GM18505 (cell line): ENCODE results near the gene STK25.

ENCODE experiments used
- ATAC-seq: cut with Tn5 transposase; IDR thresholded peaks from one replicate; pipeline ENCODE4 v1.9.1; 2021; ENCODE audit not compliant: unreplicated experiment
- POLR2A ChIP-seq: IDR thresholded peaks from 4 replicates; pipeline ENCODE4 v1.6.1; 2011; ENCODE audit warnings: borderline replicate concordance; ENCODE audit not compliant: insufficient read depth, insufficient read length; ENCODE audit errors: extremely low read depth

STK25 gene

DNA sequence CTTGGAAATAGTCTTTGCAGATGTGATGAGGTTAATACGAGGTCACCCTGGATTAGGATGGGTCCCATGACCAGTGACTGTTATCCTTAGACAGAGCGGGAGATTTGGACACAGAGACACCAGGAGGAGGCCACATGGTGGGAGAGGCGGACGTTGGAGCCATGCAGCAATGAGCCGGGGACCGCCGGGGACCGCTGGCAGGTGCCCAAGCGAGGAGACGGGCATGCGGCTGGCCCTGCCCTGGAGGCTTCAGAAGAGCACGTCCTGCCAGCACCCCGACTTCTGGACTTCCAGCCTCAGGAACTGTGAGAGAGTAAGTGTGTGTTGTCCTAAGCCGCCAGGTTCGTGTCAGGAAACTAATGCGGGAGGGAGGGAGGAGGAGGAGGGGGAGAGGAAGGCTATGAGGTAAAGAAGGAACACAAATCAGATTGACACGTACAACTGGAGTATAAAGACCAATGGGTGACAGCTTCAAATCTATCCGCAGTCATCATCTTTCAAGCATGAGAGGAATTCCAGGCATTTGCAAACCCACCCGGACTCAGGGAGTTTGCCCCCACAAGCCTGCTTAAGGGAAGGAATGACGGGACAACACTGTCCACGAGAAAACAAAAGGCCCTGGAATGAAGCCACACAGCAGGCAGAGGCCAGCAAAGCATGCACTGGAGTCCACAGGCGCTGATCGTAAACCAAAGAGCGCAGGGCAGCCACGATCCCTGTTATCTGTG is 38.6 kb upstream of the STK25 start:
- no peak for ATAC-seq
- TF ChIP-seq POLR2A, result no peak

DNA sequence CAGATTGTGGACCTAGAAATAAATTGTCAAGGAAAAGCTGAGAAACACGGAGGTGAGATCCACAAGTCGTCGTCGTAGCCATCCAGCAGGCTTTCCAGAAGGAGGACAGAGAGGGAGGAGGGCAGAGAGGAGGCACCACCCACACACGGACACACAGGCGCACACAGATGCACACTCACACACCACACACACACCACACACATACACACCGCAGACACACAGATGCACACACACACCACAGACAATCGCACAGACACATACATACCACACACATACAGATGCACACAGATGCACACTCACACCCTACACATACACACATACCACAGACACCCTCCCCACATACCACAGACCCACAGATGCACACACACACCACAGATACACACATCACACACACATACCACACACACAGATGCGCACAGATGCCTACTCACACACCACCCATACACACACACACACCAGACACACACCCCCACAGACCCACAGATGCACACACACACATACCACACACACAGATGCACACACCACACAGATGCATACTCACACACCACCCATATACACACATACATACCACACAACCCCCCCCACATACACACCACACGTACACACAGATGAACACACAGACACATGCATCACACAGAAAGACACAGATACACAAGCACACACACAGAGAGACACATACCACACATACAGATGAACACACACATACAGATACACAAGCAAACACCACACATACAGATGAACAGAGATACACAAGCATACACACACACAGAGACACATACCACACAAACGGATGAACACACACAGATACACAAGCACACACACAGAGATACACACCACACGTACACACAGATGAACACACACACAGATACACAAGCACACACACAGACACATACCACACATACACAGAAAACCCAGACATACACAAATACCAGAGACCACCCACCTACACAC is 37.4 kb upstream of the STK25 start:
- ATAC-seq, result no peak
- TF ChIP-seq POLR2A, result no peak

DNA sequence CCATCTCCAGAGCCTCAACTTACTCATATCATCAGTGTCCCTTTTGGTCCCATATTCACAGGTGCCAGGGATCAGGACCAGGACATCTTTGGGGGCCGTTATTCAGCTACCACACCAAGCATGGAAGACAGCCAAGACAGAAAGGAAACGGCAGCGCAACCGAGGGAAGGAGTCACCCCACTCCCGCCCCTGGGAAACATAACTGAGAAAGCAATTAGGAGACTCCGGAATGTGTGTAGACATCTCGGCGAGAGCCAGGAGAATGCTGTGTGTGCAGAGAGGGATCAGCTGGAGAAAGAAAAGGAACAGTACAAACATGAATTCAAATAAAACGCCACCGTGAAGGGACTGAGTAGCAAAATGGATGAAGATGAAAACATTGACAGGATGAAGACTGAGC is 36.7 kb upstream of the STK25 start:
- no peak for TF ChIP-seq POLR2A
- ATAC-seq, result no peak

DNA sequence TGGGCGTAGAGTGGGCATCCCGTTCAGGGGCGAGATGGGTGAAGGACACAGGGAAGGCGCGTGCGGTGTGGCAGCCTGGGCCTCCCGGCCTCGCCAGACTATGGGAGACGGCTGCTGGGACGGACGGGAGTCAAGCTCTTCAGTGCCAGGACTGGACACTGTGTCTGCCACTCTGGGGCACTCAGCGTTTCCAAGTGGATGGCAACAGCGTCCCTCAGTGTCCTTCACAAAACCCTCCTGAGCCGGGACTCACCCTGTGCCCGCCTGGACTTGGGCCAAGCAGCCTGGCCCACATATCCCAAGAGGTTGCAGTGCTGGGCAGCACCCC is 33.9 kb upstream of the STK25 start:
- no peak for ATAC-seq
- no peak for TF ChIP-seq POLR2A

DNA sequence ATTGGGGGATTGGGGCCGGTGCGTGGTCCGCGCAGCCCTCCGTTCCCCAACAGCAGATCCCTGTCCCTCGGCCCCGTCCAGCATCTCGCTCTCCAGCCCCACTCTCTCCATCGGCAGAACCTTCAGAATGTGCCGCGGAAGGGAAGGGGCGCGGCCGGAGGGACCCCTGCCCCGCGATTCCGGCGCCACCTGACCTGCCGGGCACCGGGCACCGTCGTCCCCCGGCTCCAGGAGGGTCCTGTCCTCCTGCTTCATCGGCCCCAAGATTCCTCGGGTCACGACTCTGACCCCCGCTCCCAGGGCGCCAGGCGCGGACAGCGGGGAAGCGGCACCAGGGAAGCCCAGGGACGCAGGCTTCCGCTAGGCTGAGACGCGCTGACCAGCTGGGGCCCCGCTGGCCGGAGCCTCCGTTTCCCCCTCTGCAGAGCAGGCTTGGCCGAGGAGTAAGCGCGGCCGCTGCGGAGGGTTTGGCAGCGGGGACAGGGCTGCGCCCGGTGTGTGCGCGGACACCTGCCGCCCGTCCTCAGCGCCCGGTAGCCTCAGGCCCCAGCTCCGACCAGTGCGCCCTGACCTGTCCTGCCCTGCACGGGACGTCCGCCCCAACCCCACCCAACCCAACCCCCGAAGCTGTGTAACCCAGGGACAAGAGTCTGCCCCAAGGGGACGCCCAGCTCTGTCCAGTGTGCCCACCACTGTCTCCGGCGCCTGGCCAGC is 33.3 kb upstream of the STK25 start:
- no peak for ATAC-seq
- no peak for TF ChIP-seq POLR2A

DNA sequence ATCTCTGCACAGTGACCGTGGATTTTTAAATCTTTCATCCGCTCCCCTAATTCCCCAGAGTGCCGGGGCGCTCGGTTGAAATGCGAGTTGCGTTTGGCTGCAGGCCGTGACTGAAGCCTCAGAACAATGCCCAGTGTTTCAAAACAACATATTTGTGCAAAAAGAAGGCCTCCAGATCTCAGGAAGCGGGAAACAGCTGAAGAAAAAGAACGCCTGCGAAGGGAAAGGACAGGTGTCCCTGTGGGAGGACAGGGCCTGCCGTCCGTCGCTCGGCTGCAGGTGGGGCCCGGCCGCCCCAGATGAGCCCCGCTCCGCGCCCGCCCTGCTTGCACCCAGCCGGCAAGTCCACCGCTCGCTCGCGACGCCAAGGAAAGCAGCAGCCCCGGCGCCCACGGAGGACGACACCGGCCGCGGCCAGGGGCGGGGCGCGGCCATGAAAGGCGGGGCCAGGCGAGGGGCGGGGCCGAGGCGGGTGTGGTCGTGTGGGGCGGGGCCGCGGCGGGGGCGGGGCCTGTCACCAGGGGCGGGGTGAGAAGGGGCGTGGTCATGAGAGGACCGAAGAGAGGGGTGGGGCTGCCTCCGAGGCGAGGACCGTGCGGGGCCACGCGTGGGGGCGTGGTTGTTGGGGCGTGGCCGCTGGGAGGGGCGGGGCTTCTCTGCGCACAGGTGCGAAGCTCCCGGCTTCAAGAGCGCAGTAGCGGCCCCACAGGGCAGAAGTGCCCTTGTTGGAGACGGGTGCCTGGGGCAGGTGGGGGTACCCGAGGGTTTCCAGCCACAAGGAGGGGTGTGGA is 32.6 kb upstream of the STK25 start:
- no peak for TF ChIP-seq POLR2A
- no peak for ATAC-seq

DNA sequence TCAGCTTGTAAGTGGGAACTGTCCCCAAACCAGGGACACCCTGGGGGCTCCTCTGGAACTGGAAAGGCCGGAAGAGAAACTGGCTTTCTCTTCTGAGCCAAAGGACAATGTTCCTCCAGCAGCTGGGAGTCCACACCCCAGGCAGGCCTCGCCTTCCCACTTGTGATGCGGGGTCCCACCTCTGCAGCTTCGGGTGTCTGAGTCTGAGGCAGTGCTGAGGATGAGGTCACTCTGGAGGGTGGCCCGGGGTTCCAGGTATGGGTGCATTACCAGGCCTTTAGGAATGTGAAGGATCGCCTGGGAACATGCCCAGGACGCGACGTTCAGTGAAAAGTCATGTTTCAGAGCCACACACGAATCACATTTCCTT is 32.0 kb upstream of the STK25 start:
- no peak for ATAC-seq
- no peak for TF ChIP-seq POLR2A

DNA sequence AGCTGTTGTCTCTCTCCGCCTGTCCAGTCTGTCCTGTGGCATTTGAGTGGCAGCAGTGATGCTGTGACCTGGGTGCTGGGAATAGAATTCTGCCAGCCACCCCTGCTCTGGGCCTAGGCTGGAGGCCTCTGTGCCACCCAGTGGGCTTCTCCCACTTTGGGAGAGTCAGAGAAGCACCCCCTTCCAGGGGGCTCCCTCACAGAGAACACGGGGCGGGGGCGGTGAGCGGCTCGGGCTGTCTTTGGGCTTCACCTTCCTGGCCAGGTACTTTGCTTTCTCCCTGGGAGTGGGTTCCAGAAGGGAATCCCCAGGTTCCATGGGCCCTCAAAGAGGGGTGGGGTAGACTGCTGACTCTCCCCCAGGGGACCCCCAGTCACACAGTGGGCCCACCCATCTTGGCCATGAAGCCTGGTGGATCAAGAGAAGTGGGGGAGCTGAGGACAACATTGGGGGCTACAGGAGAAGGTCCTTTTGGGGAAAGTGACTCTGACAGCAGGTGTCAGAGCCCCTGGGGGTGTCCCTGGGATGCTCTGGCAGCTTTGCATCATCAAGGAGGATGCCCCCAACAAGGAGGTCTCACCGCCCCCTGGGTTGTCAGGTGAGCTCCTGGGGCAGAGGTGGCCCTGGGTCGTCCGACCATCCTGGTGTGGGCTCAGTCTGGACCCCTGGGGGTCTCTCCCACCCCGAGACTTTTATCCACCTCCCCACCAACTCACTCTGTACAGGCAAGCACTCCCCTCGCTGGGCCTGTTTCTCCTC is 31.4 kb upstream of the STK25 start:
- no peak for ATAC-seq
- no peak for TF ChIP-seq POLR2A

DNA sequence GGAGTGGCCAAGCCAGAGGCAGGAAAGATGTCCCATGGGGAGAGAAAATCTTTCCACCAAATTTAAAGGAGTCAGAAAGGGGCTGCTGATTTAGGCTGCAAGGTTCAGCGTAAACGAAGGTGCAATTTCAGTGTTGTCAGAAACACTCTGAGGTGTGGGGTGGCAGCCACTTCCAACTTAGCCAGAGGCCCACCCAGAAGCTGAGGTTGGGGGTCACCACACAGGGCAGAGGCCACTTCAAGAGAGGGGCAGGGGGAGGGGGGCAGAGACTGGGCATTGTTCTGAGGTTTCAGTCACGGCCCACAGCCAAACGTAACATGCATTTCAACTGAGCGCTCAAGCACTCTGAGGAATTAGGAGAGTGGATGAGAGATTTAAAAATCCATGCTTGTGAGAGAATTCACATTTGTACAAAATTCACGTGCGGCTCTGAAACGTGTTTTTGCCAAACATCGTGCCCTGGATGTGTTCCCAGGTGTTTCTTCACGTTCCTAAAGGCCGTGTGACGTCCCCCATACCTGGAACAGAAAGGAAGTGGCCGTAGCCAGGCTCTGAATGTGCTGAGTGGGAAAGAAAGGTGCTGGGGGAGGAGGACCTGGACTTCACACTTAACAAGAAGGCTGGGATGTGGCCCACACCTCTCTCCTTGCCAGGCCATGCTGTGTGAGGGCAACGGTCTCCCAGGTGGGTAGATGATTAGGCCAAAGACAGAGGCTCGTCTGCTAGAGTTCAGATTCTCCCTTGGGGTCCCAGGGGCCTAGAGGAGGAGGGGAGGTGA is 30.6 kb upstream of the STK25 start:
- no peak for TF ChIP-seq POLR2A
- ATAC-seq, result no peak

DNA sequence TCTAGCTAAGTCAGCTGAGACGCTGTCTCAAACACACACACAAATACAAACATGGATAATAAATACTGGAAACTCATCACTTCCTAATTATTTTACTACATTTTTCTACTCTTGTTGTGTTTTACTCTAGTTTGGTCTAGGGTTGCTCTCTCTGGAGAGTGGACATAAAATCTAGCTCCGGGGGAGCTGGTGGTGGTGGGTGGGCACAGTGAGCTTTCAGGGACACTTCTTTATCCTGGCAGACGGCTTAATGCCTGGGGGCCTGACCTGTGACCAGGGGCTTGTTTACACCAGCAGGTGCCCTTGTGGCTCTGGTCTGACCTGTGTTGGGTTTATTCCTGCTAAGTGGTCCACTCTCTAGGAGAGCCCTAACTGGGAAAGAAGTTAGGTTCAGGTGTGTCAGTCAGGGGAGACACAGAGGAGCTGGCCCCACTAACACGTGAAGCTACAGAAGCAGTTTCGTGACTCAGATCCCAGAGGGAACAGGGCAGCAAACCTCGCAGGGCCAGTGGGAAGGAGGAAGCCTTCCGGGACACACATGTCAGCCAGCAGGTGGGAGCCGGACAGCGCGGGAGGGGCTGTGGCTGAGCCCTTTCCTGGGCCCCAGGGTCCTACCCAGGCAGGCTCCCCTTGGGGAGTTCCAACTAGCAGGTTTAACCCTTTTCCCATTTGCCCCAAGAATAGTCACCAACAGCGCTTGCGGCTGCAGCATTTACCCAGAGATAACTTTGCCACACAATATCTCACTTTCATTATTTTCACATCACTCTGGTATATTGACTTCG is 27.7 kb upstream of the STK25 start:
- no peak for TF ChIP-seq POLR2A
- ATAC-seq, result no peak
